Smooth muscle cell (in vitro differentiated cells): ENCODE data around the gene RAVER1. TPM values are rescaled to one million over a fixed set of nuclear protein-coding genes. Genes with fewer than 3 reads are reported as not detected.

ENCODE experiments used
- DNase-seq: peaks from one replicate; lab custom pipeline; 2025; ENCODE audit not compliant: unreplicated experiment; lab: John Stamatoyannopoulos, UW
- H2AFZ ChIP-seq: fragments of 200-600 bp; sonication (generic); 2 replicates; pipeline ENCODE4 v1.6.0; 2016; ENCODE audit warnings: antibody characterized with exemption, low read depth, mild to moderate bottlenecking
- H3F3A ChIP-seq: fragments of 200-600 bp; sonication (generic); 2 replicates; pipeline ENCODE4 v1.6.0; 2017; ENCODE audit warnings: antibody characterized with exemption, low read depth
- H3K27ac ChIP-seq: fragments of 200-600 bp; sonication (generic); 2 replicates; pipeline ENCODE4 v1.5.1; 2016; ENCODE audit warnings: low read depth, mild to moderate bottlenecking
- H3K27me3 ChIP-seq: fragments of 200-600 bp; sonication (generic); 2 replicates; pipeline ENCODE4 v1.6.1; 2016; ENCODE audit warnings: low read depth, mild to moderate bottlenecking
- H3K36me3 ChIP-seq: fragments of 200-600 bp; sonication (generic); 2 replicates; pipeline ENCODE4 v1.5.1; 2016; ENCODE audit warnings: low read depth
- H3K4me1 ChIP-seq: fragments of 200-600 bp; sonication (generic); 2 replicates; pipeline ENCODE4 v1.5.1; 2016; ENCODE audit warnings: low read depth
- H3K4me2 ChIP-seq: fragments of 200-600 bp; sonication (generic); 2 replicates; pipeline ENCODE4 v1.6.0; 2016; ENCODE audit warnings: mild to moderate bottlenecking
- H3K4me3 ChIP-seq: fragments of 200-600 bp; sonication (generic); 2 replicates; pipeline ENCODE4 v1.5.1; 2016; ENCODE audit warnings: mild to moderate bottlenecking
- H3K79me2 ChIP-seq: fragments of 200-600 bp; sonication (generic); 2 replicates; pipeline ENCODE4 v1.6.0; 2016; ENCODE audit warnings: low read depth, mild to moderate bottlenecking
- H3K9ac ChIP-seq: fragments of 200-600 bp; sonication (generic); 2 replicates; pipeline ENCODE4 v1.6.0; 2016; ENCODE audit warnings: low read depth
- H3K9me3 ChIP-seq: fragments of 200-600 bp; sonication (generic); replicated peaks from 2 replicates; pipeline ENCODE4 v1.5.1; 2016; ENCODE audit warnings: low read depth
- H4K20me1 ChIP-seq: fragments of 200-600 bp; sonication (generic); 2 replicates; pipeline ENCODE4 v1.6.0; 2016; ENCODE audit warnings: low read depth
- CTCF ChIP-seq: fragments of 200-600 bp; sonication (generic); IDR thresholded peaks from 2 replicates; pipeline ENCODE4 v1.5.1; 2017; ENCODE audit warnings: borderline replicate concordance, mild to moderate bottlenecking, antibody characterized with exemption; ENCODE audit not compliant: insufficient read depth, poor library complexity, severe bottlenecking
- whole genome bisulfite sequencing: methylation state at CpG from one replicate; pipeline ENCODE4 v1.1.7; 2016; ENCODE audit warnings: low lambda C conversion rate; 5-methylcytosine and 5-hydroxymethylcytosine counted together
- polyA plus RNA-seq: library from polyadenylated mRNA; unstranded; fragments of >200 nt; fragmentation: Nextera tagmentation; extraction: Ambion mirVana; gene quantifications from 2 replicates; pipeline ENCODE4 v1.2.1, GENCODE V29; 2016
- total RNA-seq: library from RNA; depleted of rRNA; stranded (reverse); fragments of >200 nt; gene quantifications from 2 replicates; pipeline ENCODE4 v1.2.3, GENCODE V29; 2014

Gene RAVER1
- total and polyA plus RNA-seq, 2 experiments from 2014 or later = 18.3 to 43.0 TPM

- H4K20me1 ChIP-seq = peaks cover 65% of the 10 kb centered on the region
- no peak for DNase-seq
- no peak for TF ChIP-seq CTCF
- H3K79me2 ChIP-seq = peaks cover 26% of the 10 kb centered on the region
- H3K27ac ChIP-seq = no peak overlapping the region
- 98% methylated on average over 41 of the region's 41 CpGs for WGBS
- no peaks in the 10 kb centered on the region for H3K27me3 ChIP-seq
- H3K4me1 ChIP-seq = peaks cover 8% of the 10 kb centered on the region
- H3K4me2 ChIP-seq = no peak overlapping the region
- H3K36me3 ChIP-seq = no peaks in the 10 kb centered on the region
- no peak overlapping the region for H2AFZ ChIP-seq
- no peak overlapping the region for H3K4me3 ChIP-seq
- H3K9me3 ChIP-seq = no peaks in the 10 kb centered on the region
- no peak overlapping the region for H3K9ac ChIP-seq
- no peaks in the 10 kb centered on the region for H3F3A ChIP-seq
These were observed 4.5 kb downstream of the RAVER1 start for GRCh38 chr19:10328558-10329429.

GRCh38 chr19:10327793-10328192 is 5.5 kb downstream of the RAVER1 start:
- H3K36me3 ChIP-seq = no peaks in the 10 kb centered on the region
- no peak overlapping the region for H3K9ac ChIP-seq
- H2AFZ ChIP-seq = no peak overlapping the region
- no peak for DNase-seq
- no peaks in the 10 kb centered on the region for H3F3A ChIP-seq
- peaks cover 22% of the 10 kb centered on the region for H3K79me2 ChIP-seq
- TF ChIP-seq CTCF = no peak
- H3K27me3 ChIP-seq = no peaks in the 10 kb centered on the region
- no peaks in the 10 kb centered on the region for H3K9me3 ChIP-seq
- no peak overlapping the region for H3K4me2 ChIP-seq
- 97% methylated on average over 7 of the region's 7 CpGs for WGBS
- H4K20me1 ChIP-seq = peaks cover 63% of the 10 kb centered on the region
- no peak overlapping the region for H3K27ac ChIP-seq
- no peak overlapping the region for H3K4me3 ChIP-seq
- H3K4me1 ChIP-seq = peaks cover 8% of the 10 kb centered on the region

- Histone ChIP-seq H3K79me2 (peaks cover 5% of the 10 kb centered on the region), H3K27ac (no peak overlapping the region), H3K27me3 (no peaks in the 10 kb centered on the region), H3K9me3 (no peaks in the 10 kb centered on the region), H3K9ac (no peak overlapping the region), H2AFZ (no peak overlapping the region), H3F3A (no peaks in the 10 kb centered on the region), H4K20me1 (peaks cover 45% of the 10 kb centered on the region), H3K4me2 (no peak overlapping the region), H3K4me3 (no peak overlapping the region), H3K36me3 (no peaks in the 10 kb centered on the region), H3K4me1 (no peaks in the 10 kb centered on the region)
- no peak for TF ChIP-seq CTCF
- DNase-seq = no peak
- 95% methylated on average over 8 of the region's 8 CpGs for WGBS
These were observed 7.6 kb downstream of the RAVER1 start for GRCh38 chr19:10325732-10326131.
